NCI-H1105 treated with DMSO at 0.1 percent for 48 hours (cell line): ENCODE results near the gene HOXA9.

Experiments
- DNase-seq: peaks from one replicate; lab custom pipeline; 2025; lab: John Stamatoyannopoulos, UW

The HOXA9 gene

GRCh38 chr7:27200761-27201579 is 35.6 kb upstream of the HOXA9 start:
- no peak for DNase-seq

- DNase-seq, result peak; percentile 78
Measured at GRCh38 chr7:27199849-27200760, 34.8 kb upstream of the HOXA9 start, which contains the start of gene HOXA13. TSS of gene HOXA13 (minus strand) at chr7:27200091. CDS start at chr7:27200077, 14 bp downstream.

GRCh38 chr7:27198871-27199801 is 33.8 kb upstream of the HOXA9 start:
- DNase-seq, result peak; percentile 40

GRCh38 chr7:27198138-27198841 is 33.0 kb upstream of the HOXA9 start:
- DNase-seq, result peak; percentile 14

- DNase-seq, result no peak
Measured at GRCh38 chr7:27197137-27198042, 32.1 kb upstream of the HOXA9 start.

- DNase-seq, result peak; percentile 73
Measured at GRCh38 chr7:27196287-27196767, 31.0 kb upstream of the HOXA9 start.

GRCh38 chr7:27194686-27195379 is 29.5 kb upstream of the HOXA9 start:
- DNase-seq, result no peak

GRCh38 chr7:27194002-27194352 is 28.6 kb upstream of the HOXA9 start:
- no peak for DNase-seq

- no peak for DNase-seq
Measured at GRCh38 chr7:27193335-27194001, 28.1 kb upstream of the HOXA9 start.

- DNase-seq, result no peak
Measured at GRCh38 chr7:27192546-27193334, 27.4 kb upstream of the HOXA9 start.

GRCh38 chr7:27191833-27192545 is 26.7 kb upstream of the HOXA9 start:
- no peak for DNase-seq

GRCh38 chr7:27191161-27191731 is 25.9 kb upstream of the HOXA9 start:
- no peak for DNase-seq

GRCh38 chr7:27189997-27190748 is 24.8 kb upstream of the HOXA9 start:
- DNase-seq, result no peak

- DNase-seq, result no peak
Measured at GRCh38 chr7:27189295-27189996, 24.1 kb upstream of the HOXA9 start.
